Measurements from ENCODE around the gene PIM1.

DNA sequence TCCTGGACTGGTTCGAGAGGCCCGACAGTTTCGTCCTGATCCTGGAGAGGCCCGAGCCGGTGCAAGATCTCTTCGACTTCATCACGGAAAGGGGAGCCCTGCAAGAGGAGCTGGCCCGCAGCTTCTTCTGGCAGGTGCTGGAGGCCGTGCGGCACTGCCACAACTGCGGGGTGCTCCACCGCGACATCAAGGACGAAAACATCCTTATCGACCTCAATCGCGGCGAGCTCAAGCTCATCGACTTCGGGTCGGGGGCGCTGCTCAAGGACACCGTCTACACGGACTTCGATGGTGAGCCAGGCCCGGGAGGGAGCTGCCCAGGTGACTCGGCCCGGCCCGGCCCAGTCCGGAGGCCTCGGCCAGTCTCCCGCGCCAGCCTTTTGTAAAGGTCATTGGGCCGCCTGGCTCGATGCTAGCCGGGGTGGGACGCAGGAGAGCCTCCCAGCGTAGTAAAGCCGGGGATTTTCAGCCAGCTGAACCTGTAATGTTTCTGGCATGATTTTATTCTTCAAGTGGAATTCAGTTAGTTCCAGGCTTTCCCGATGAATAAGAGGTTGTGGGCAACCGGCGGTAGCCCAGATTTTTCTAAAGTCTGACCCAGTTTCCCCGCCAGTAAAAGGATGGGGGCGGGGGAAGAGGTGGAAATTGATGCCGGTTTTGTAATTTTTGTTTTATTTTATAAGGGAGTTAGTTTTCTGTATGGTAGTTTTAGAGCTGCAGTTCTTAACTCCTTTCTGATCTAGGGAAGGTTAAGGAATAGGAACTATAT, 1.4 kb downstream of the PIM1 start:
- TF ChIP-seq, protein P1, sequence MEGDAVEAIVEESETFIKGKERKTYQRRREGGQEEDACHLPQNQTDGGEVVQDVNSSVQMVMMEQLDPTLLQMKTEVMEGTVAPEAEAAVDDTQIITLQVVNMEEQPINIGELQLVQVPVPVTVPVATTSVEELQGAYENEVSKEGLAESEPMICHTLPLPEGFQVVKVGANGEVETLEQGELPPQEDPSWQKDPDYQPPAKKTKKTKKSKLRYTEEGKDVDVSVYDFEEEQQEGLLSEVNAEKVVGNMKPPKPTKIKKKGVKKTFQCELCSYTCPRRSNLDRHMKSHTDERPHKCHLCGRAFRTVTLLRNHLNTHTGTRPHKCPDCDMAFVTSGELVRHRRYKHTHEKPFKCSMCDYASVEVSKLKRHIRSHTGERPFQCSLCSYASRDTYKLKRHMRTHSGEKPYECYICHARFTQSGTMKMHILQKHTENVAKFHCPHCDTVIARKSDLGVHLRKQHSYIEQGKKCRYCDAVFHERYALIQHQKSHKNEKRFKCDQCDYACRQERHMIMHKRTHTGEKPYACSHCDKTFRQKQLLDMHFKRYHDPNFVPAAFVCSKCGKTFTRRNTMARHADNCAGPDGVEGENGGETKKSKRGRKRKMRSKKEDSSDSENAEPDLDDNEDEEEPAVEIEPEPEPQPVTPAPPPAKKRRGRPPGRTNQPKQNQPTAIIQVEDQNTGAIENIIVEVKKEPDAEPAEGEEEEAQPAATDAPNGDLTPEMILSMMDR (IDR thresholded peaks at IDR 0.05) = no peak
- no peak for TF ChIP-seq POLR2A (IDR thresholded peaks at IDR 0.05)

Measured in body of pancreas (tissue), 4 donors.